ENCODE measurements around the gene JAK1.
A peak's percentile ranks its signal among the peaks of the same experiment; 100 is the strongest.

JAK1 gene

DNA sequence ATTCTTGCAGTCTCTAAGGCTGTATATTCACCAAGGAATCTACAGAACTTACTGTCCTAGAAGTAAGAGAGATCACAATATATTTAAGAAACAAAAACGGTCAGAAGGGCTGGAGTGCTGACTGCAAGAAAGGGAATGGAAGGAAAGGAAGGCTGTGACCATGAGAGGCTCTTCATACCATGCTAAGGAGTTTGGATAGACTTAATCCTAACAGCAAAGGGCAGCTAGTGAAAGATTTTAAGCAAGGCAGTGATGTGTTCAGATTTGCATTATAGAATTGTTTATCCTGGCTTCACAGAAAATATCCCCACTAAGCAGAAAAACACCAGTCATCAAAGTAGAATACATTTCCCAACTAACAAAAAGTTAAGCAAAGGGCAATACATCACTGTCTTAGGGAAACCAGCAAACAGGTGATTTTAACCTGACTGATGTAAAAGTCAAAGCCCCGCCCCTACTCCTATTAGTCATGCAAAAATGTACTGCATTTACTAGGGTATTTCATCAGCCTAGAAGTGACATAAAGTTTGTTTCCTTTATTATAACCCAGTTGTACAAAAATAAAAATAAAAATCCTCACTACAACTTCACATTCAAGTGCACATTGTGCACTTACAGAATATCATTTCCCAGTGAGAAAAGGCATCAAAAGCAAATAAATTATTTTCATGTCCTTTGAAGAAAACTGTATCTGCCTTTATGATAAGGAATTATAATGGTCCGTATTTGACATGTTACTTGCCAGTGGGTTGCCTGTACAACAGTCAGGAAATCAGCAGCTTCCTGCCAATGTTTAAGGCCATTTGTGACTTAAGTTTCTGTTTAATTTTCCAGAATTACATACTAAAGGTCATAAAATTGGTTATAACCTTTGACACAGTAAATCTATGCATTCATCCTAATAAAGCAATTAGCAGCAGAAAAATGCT is 17.2 kb downstream of the JAK1 start:
- Mint-ChIP-seq H3K4me1 (peaks cover 63% of the 10 kb centered on the region), H3K4me3 (peak overlapping the region; percentile 6), H3K27ac (peak overlapping the region; percentile 24), H3K36me3 (peaks cover 5% of the 10 kb centered on the region), H3K9me3 (no peaks in the 10 kb centered on the region), H3K27me3 (no peaks in the 10 kb centered on the region)
- ATAC-seq (ENCODE audit: low read depth): peak; percentile 68
- DNase-seq (ENCODE audit: low spot score in 2 of 2): no peak

GRCh38 chr1:64948216-64948615 is 18.1 kb downstream of the JAK1 start:
- Mint-ChIP-seq H3K9me3 (no peaks in the 10 kb centered on the region), H3K4me3 (no peak overlapping the region), H3K27ac (peak overlapping the region; percentile 24), H3K36me3 (peaks cover 6% of the 10 kb centered on the region), H3K27me3 (no peaks in the 10 kb centered on the region), H3K4me1 (peaks cover 60% of the 10 kb centered on the region)
- DNase-seq (ENCODE audit: low spot score in 2 of 2) (no peak), ATAC-seq (ENCODE audit: low read depth) (no peak)

DNA sequence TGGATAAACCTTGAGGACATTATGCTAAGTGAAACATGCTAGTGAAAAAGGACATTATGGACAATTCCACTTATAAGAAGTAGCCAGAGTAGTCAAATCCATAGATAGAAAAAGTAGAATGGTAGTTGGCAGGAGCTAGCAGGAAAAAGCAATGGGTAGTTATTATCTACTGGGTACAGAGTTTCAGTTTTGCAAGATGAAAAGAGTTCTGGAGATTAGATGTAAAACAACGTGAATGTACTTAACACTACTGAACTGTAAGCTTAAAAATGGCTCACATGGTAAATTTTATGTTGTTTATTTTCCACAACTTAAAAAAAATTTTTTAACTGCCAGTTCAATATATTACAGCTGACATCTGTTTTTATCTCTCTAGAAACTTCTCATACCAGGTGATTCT is 19.4 kb downstream of the JAK1 start:
- H3K9me3 Mint-ChIP-seq: no peaks in the 10 kb centered on the region
- no peak for ATAC-seq (ENCODE audit: low read depth)
- H3K36me3 Mint-ChIP-seq: peaks cover 7% of the 10 kb centered on the region
- peaks cover 55% of the 10 kb centered on the region for H3K4me1 Mint-ChIP-seq
- no peak for DNase-seq (ENCODE audit: low spot score in 2 of 2)
- H3K27me3 Mint-ChIP-seq: no peaks in the 10 kb centered on the region
- peak overlapping the region; percentile 53 for H3K27ac Mint-ChIP-seq
- no peak overlapping the region for H3K4me3 Mint-ChIP-seq

DNA sequence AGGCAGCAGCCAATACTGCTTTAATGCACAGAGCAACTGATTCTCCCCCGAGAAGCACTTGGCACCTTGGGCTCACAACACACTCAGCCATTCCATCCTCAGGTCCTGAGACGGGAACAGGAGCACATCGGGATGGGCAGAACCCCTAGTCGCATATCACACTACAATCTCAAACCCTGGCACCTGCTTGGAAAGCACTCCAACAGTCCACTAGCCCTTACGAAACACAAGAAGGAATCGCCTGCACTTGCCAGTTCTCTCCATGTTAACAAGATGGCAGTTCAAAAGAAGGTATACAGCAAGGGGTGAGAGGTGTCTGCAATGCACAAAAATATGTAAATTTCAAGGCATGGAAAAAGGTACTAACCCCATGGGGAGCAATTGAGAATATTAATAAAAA is 21.4 kb downstream of the JAK1 start:
- DNase-seq (ENCODE audit: low spot score in 2 of 2) (no peak), ATAC-seq (ENCODE audit: low read depth) (no peak)
- Mint-ChIP-seq H3K9me3 (no peaks in the 10 kb centered on the region), H3K4me3 (no peak overlapping the region), H3K27me3 (no peaks in the 10 kb centered on the region), H3K27ac (no peak overlapping the region), H3K36me3 (peaks cover 7% of the 10 kb centered on the region), H3K4me1 (peaks cover 48% of the 10 kb centered on the region)

GRCh38 chr1:64942675-64943074 is 23.7 kb downstream of the JAK1 start:
- Mint-ChIP-seq H3K27me3 (no peaks in the 10 kb centered on the region), H3K9me3 (no peaks in the 10 kb centered on the region), H3K4me3 (no peak overlapping the region), H3K4me1 (peaks cover 45% of the 10 kb centered on the region), H3K27ac (no peak overlapping the region), H3K36me3 (peaks cover 11% of the 10 kb centered on the region)
- DNase-seq (ENCODE audit: low spot score in 2 of 2) (no peak), ATAC-seq (ENCODE audit: low read depth) (no peak)

DNA sequence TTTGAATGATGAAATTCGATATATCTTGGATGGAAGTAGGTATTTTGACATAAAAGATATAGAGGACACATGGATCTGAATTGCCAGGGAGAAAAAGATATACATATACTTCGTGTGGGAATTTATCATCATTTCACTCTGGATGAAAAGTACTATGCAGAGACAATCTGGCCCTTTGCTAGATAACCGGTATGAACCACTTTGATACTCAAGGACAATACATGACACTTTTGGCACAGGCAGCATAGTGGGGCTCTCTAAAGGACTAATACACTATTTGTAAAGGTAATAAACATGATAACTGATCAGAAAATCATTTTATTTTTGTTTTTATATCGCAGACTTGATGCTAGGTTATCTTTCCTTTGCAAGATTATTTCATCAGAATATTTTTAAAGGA is 24.2 kb downstream of the JAK1 start:
- no peaks in the 10 kb centered on the region for H3K9me3 Mint-ChIP-seq
- peak overlapping the region; percentile 65 for H3K27ac Mint-ChIP-seq
- no peak for DNase-seq (ENCODE audit: low spot score in 2 of 2)
- no peaks in the 10 kb centered on the region for H3K27me3 Mint-ChIP-seq
- H3K4me1 Mint-ChIP-seq: peaks cover 43% of the 10 kb centered on the region
- ATAC-seq (ENCODE audit: low read depth): no peak
- H3K36me3 Mint-ChIP-seq: peaks cover 12% of the 10 kb centered on the region
- H3K4me3 Mint-ChIP-seq: no peak overlapping the region

GRCh38 chr1:64941461-64942117 is 24.8 kb downstream of the JAK1 start:
- peak overlapping the region; percentile 65 for H3K27ac Mint-ChIP-seq
- peaks cover 40% of the 10 kb centered on the region for H3K4me1 Mint-ChIP-seq
- no peaks in the 10 kb centered on the region for H3K9me3 Mint-ChIP-seq
- ATAC-seq (ENCODE audit: low read depth): no peak
- DNase-seq (ENCODE audit: low spot score in 2 of 2): no peak
- peaks cover 14% of the 10 kb centered on the region for H3K36me3 Mint-ChIP-seq
- H3K27me3 Mint-ChIP-seq: no peaks in the 10 kb centered on the region
- no peak overlapping the region for H3K4me3 Mint-ChIP-seq

- H3K9me3 Mint-ChIP-seq: no peaks in the 10 kb centered on the region
- DNase-seq (ENCODE audit: low spot score in 2 of 2) (no peak), ATAC-seq (ENCODE audit: low read depth) (peak; percentile 83)
- peaks cover 12% of the 10 kb centered on the region for H3K36me3 Mint-ChIP-seq
- peak overlapping the region; percentile 39 for H3K4me3 Mint-ChIP-seq
- H3K4me1 Mint-ChIP-seq: peaks cover 43% of the 10 kb centered on the region
- peak overlapping the region; percentile 31 for H3K27ac Mint-ChIP-seq
- H3K27me3 Mint-ChIP-seq: no peaks in the 10 kb centered on the region
These were observed 26.3 kb downstream of the JAK1 start for GRCh38 chr1:64940025-64940424.

DNA sequence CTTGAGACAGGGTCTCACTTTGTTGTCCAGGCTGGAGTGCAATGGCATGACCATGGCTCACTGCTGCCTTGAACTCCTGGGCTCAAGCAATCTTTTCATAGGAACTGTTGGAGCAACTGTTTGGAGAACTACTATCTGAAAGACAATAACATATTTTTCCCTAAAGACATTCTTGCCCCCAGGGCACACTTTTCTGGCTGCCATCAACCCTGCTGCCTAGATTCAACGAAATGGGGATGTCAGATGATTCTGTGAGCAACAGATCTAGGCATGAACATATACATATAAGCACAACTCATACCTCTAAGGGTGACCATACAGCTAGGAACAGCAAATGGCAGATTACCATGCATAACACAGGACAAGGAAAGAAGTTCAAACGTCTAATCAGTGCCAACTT is 27.4 kb downstream of the JAK1 start:
- peak overlapping the region; percentile 33 for H3K27ac Mint-ChIP-seq

DNA sequence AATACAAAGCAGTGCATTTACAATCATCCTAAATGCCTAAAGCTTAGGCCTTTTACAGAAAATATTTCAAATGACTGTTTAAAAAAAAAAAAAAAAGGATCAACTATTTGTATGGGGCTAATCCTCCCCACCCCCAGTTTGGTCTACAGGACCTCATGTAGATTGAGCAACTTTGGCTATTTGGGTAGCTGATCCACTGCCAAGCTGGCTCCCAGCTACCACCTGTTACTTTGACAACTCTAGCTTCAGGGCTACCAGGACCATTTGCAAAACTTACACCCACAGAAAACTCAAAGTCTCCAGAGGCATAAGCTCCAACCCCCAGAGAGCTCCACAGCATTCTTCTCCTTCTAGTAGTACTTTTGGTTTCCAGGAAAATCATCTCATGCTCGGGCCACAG is 29.4 kb downstream of the JAK1 start:
- Mint-ChIP-seq H3K27ac (peak overlapping the region; percentile 50), H3K4me3 (no peak overlapping the region), H3K27me3 (no peaks in the 10 kb centered on the region), H3K4me1 (peaks cover 54% of the 10 kb centered on the region), H3K9me3 (no peaks in the 10 kb centered on the region), H3K36me3 (peaks cover 7% of the 10 kb centered on the region)
- no peak for DNase-seq (ENCODE audit: low spot score in 2 of 2)
- no peak for ATAC-seq (ENCODE audit: low read depth)

More for the DNA sequence above, 27.4 kb downstream of the JAK1 start:
- Mint-ChIP-seq H3K27me3 (no peaks in the 10 kb centered on the region), H3K4me1 (peaks cover 46% of the 10 kb centered on the region), H3K9me3 (no peaks in the 10 kb centered on the region), H3K4me3 (no peak overlapping the region), H3K36me3 (peaks cover 9% of the 10 kb centered on the region)
- ATAC-seq (ENCODE audit: low read depth): no peak
- no peak for DNase-seq (ENCODE audit: low spot score in 2 of 2)

DNA sequence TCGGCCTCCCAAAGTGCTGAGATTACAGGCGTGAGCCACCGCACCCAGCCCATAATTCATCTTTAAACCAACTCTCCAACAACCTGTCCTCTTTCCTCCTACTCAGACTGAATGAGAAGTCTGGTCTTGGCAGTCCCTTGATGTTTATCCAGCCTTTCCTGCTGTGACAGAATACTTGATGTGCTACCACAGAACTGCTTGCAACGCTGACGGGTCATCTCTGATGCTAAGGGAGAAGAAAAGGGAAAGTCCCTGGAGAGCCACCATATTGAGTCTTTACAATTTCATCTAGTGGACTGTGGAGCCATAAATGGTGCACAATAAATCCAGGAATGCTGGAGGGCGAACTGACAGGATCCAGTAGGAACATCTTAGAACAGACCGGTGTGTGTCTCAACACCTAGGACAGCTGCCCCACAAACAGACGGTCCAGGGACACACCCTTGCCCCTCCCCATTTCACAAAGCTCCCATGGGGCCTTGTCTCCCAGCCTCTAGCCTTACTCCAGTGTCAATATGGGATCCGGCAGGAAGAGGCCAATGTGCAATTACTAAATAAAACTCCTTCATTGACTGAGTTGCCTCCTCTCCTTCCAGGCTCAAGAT is 30.7 kb downstream of the JAK1 start:
- Mint-ChIP-seq H3K4me3 (no peak overlapping the region), H3K9me3 (no peaks in the 10 kb centered on the region), H3K36me3 (peaks cover 15% of the 10 kb centered on the region), H3K27ac (peak overlapping the region; percentile 50), H3K4me1 (peaks cover 59% of the 10 kb centered on the region), H3K27me3 (no peaks in the 10 kb centered on the region)
- no peak for ATAC-seq (ENCODE audit: low read depth)
- no peak for DNase-seq (ENCODE audit: low spot score in 2 of 2)

DNA sequence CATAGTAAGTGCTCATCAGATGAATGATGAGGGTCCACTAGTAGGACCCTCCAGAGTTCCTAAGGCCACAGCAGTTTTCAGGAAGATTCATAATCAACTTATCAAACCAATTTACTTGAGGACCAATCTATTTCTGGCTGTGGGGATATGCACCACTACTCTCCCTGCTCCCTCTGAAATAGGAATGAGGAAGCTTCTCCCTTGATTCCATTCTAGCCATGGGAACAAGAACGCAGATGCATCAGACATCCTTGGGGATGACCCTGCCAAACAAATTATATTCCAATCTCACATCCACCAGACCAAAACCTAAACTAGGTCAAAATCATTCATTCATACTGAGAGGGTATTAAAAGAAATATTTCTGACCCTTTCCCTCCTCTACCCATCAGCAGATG is 31.5 kb downstream of the JAK1 start:
- no peak for DNase-seq (ENCODE audit: low spot score in 2 of 2)
- H3K27ac Mint-ChIP-seq: peak overlapping the region; percentile 50
- no peak for ATAC-seq (ENCODE audit: low read depth)
- H3K36me3 Mint-ChIP-seq: peaks cover 22% of the 10 kb centered on the region
- no peaks in the 10 kb centered on the region for H3K9me3 Mint-ChIP-seq
- H3K4me3 Mint-ChIP-seq: no peak overlapping the region
- no peaks in the 10 kb centered on the region for H3K27me3 Mint-ChIP-seq
- H3K4me1 Mint-ChIP-seq: peaks cover 62% of the 10 kb centered on the region

DNA sequence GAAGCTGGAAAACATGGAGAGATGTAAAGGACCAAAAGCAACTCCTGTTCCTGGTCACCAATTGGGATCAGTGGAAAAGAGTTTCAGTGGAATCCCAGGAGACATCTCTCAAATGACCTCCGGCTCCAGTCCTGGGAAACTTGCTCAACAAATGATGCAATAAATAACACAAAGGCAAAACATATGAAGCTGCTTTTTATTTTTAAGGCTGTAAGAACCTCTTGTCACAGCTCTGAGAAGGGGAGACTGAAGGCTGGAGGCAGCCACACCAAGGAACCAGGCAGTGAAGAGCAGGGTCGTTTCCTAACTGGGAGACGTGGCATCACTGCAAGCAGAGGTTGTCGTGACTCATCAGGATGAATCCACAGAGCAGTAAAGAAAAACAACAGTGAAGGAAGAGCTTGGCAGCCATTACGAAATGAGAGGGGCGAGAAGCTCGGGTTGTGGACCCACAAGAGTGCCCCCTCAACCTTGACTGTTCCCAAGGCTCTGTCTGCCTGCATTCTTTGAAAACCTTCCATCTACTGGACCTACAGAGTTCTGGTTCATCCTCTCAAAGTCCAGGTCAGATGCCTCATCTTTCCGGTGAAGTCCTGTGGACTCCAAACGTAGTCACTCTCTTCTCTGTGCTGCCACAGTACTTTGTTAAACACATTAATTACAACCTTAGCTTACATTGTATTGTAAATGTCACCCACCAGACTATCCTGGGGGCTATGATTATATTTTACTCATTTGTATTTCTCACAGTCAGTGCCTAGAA is 32.1 kb downstream of the JAK1 start:
- Mint-ChIP-seq H3K27ac (peak overlapping the region; percentile 71), H3K27me3 (no peaks in the 10 kb centered on the region), H3K36me3 (peaks cover 25% of the 10 kb centered on the region), H3K4me3 (peak overlapping the region; percentile 57), H3K9me3 (no peaks in the 10 kb centered on the region), H3K4me1 (peaks cover 65% of the 10 kb centered on the region)
- DNase-seq (ENCODE audit: low spot score in 2 of 2): no peak
- ATAC-seq (ENCODE audit: low read depth): no peak

All from memory B cell (primary cell).